CD4-positive, CD25-positive, alpha-beta regulatory T cell (primary cell): ENCODE measurements around the gene TRNP1. TPM values are rescaled to one million over a fixed set of nuclear protein-coding genes. Genes with fewer than 3 reads are reported as not detected.

Experiments used
- ATAC-seq, 2 donors: fragments of 150-1000 bp; cut with Tn5 transposase; one replicate each; pipeline ENCODE4 v1.10.0; 2021; ENCODE audit warnings: low read depth in 2 of 2, moderate number of reproducible peaks in 2 of 2, moderate library complexity in 1 of 2
- DNase-seq, 3 donors: peaks; one replicate each; pipeline versions ENCODE4 v3.0.0 to v3.0.0-alpha.2; 2012 to 2022; ENCODE audit warnings: mixed read lengths in 1 of 3
- H3K27ac ChIP-seq: one replicate; pipeline ENCODE4 v1.7.0; 2013; ENCODE audit warnings: mild to moderate bottlenecking, low read length; ENCODE audit not compliant: insufficient read depth, poor library complexity, severe bottlenecking
- H3K27me3 ChIP-seq: one replicate; pipeline ENCODE4 v1.7.0; 2013; ENCODE audit warnings: low read length; ENCODE audit not compliant: control insufficient read depth, insufficient read depth
- H3K36me3 ChIP-seq: one replicate; pipeline ENCODE4 v1.7.0; 2013; ENCODE audit warnings: mild to moderate bottlenecking, low read length, moderate library complexity; ENCODE audit not compliant: control insufficient read depth, insufficient read depth
- H3K4me1 ChIP-seq: 2 replicates; pipeline ENCODE4 v1.7.0; 2013; ENCODE audit warnings: mild to moderate bottlenecking, low read length; ENCODE audit not compliant: insufficient read depth, control insufficient read depth, poor library complexity, severe bottlenecking
- H3K4me3 ChIP-seq: one replicate; pipeline ENCODE4 v1.7.0; 2013; ENCODE audit warnings: low read depth, mild to moderate bottlenecking, low read length, moderate library complexity
- H3K9me3 ChIP-seq, 2 experiments: 1 replicate in 1 of 2; 2 replicates in 1 of 2; pipeline ENCODE4 v1.7.0; 2013; ENCODE audit warnings: low read length in 2 of 2, mild to moderate bottlenecking in 1 of 2, moderate library complexity in 1 of 2; ENCODE audit not compliant: control insufficient read depth in 2 of 2
- H3K27ac Mint-ChIP-seq, 3 donors: one replicate each; pipeline ENCODE4 v1.8.0; 2020 to 2022; ENCODE audit warnings: mild to moderate bottlenecking in 3 of 3, mixed read lengths in 3 of 3, moderate library complexity in 2 of 3
- H3K27me3 Mint-ChIP-seq: one replicate; pipeline ENCODE4 v1.8.0; 2022; ENCODE audit warnings: mild to moderate bottlenecking, mixed read lengths
- H3K36me3 Mint-ChIP-seq: one replicate; pipeline ENCODE4 v1.8.0; 2020; ENCODE audit warnings: mixed read lengths
- H3K4me1 Mint-ChIP-seq, 4 donors: one replicate each; pipeline ENCODE4 v1.8.0; 2020 to 2022; ENCODE audit warnings: mixed read lengths in 4 of 4, mild to moderate bottlenecking in 1 of 4
- H3K4me3 Mint-ChIP-seq, 4 donors: one replicate each; pipeline ENCODE4 v1.8.0; 2020 to 2022; ENCODE audit warnings: mild to moderate bottlenecking in 4 of 4, mixed read lengths in 4 of 4, moderate library complexity in 3 of 4
- H3K9me3 Mint-ChIP-seq, 7 donors: one replicate each; pipeline ENCODE4 v1.8.0; 2020 to 2022; ENCODE audit warnings: mixed read lengths in 7 of 7, mild to moderate bottlenecking in 3 of 7, moderate library complexity in 2 of 7
- polyA plus RNA-seq, 4 donors: library from polyadenylated mRNA; unstranded; fragments of 300-500 nt; fragmentation: Illumina TruSeq; gene quantifications; one replicate each; pipeline ENCODE4 v1.2.3, GENCODE V29; 2021
- total RNA-seq: library from RNA; stranded (reverse); gene quantifications from one replicate; pipeline ENCODE4 v1.2.3, GENCODE V29; 2022

TRNP1 gene
- total and polyA plus RNA-seq, 5 donors from 2014 or later, result not detected

DNA sequence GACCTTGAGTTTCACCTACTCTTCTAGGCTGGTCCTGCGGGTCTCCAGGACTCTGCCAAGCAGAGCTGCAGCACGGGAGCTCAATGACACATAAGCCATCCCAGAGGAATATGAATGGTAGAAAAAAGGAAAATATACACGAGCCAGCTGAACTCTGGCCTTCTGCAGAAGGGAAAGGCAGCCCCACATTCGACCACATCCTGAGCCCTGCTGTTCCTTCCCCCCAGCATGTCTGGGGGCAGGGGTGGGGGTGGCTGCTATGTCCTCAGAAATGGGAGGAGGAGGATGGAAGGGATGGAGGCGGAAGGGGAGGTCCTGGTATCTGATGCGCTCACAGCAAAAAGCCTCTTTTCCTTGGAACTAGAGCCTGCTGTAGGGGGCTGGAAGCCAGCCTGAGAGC lies 21.1 kb upstream of the TRNP1 start:
- Histone ChIP-seq H3K36me3 (no peaks in the 10 kb centered on the region), H3K4me3 (no peak overlapping the region), H3K27ac (no peak overlapping the region), H3K27me3 (no peaks in the 10 kb centered on the region), H3K4me1 (no peaks in the 10 kb centered on the region), H3K9me3 (no peaks in the 10 kb centered on the region)
- H3K27ac Mint-ChIP-seq, result no peak overlapping the region
- H3K4me3 Mint-ChIP-seq, result no peak overlapping the region
- peaks cover 21% of the 10 kb centered on the region for H3K27me3 Mint-ChIP-seq
- ATAC-seq (no peak), DNase-seq (no peak)
- H3K9me3 Mint-ChIP-seq, result peaks cover 0 to 3% (median 0%) of the 10 kb centered on the region in 7 donors
- no peaks in the 10 kb centered on the region for H3K36me3 Mint-ChIP-seq
- H3K4me1 Mint-ChIP-seq, result no peaks in the 10 kb centered on the region

DNA sequence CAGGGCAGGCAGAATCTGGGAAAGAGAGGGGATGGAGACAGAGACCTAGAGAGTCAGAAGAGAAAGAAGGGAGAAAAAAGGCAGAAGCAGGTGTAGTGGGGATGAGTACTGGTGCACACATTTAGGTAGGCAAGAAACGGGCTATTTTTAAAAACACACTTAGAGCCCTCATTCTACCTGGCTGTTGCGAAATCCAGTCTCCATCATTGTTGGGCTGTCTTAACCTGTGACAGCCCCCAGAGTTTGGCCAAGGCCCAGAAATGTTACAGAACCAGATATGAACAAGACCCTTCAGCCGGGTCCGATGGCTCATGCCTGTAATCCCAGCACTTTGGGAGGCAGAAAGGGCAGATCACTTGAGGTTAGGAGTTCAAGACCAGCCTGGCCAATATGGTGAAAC lies 20.7 kb upstream of the TRNP1 start:
- no peaks in the 10 kb centered on the region for H3K4me1 ChIP-seq
- DNase-seq (no peak), ATAC-seq (no peak)
- no peaks in the 10 kb centered on the region for H3K4me1 Mint-ChIP-seq
- H3K27ac ChIP-seq, result no peak overlapping the region
- no peak overlapping the region for H3K4me3 Mint-ChIP-seq
- no peaks in the 10 kb centered on the region for H3K9me3 ChIP-seq
- no peaks in the 10 kb centered on the region for H3K36me3 Mint-ChIP-seq
- peaks cover 19% of the 10 kb centered on the region for H3K27me3 Mint-ChIP-seq
- no peak overlapping the region for H3K4me3 ChIP-seq
- H3K9me3 Mint-ChIP-seq, result peaks cover 0 to 3% (median 0%) of the 10 kb centered on the region in 7 donors
- H3K27ac Mint-ChIP-seq, result no peak overlapping the region
- no peaks in the 10 kb centered on the region for H3K36me3 ChIP-seq
- H3K27me3 ChIP-seq, result no peaks in the 10 kb centered on the region

DNA sequence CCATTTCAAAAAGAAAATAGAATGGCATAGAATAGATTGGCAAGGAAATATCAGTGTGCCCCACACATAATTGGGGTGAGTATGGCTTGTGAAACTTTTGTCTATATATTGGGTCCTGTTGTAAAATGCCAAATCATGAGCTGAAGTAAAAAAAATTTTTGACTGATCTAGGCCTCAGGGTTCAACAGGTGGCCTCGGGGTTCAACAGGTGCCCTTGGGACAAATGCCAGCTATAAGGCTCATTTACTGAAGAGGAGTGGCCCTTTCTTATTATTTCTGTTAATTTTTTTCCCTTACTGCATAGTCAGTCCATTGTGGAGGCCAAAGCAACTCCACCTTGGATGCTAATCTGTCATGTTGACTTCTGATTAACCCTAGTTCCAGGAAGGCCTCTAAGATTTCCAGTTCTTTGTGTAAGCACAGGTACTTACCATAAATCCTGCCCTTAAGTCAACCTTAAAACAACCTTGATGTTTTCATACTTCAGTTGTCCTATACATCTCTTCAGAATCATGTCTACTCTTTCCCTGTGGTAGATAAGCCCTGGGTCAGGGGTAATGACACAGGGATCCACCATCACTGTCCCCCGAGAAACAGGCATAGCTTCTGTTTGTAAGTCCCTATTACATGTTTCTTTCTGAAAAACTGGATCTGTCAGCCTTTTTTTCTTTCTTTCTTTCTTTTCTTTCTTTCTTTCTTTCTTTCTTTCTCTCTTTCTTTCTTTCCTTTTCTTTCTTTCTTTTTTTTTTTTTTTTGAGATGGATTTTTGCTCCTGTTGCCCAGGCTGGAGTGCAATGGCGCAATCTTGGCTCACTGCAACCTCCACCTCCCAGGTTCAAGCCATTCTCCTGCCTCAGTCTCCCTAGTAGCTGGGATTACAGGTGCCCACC lies 16.6 kb upstream of the TRNP1 start:
- peaks cover 0 to 1% (median 0%) of the 10 kb centered on the region in 7 donors for H3K9me3 Mint-ChIP-seq

DNA sequence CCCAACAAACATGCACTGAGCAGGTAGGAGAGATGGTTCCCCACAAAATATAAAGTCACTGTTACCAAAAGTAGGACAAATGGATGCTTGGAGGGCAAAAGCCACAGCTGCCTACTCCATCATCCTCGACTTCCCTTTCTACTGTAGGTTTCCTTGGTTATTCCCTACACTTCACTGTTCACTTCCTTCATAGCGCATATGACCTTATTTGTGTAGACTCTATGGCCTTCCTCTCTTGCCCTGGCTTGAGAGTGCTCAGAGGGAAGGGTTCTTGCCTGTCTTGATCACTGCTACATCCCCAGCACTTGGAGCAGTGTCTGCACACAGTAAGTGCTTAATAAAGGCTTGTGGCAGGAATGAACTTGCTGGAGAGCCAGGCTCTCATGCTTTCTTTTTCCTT lies 14.6 kb upstream of the TRNP1 start:
- Histone ChIP-seq H3K36me3 (no peaks in the 10 kb centered on the region), H3K4me1 (no peaks in the 10 kb centered on the region), H3K9me3 (no peaks in the 10 kb centered on the region), H3K27me3 (peaks cover 5% of the 10 kb centered on the region), H3K27ac (no peak overlapping the region), H3K4me3 (no peak overlapping the region)
- Mint-ChIP-seq H3K4me3 (no peak overlapping the region), H3K9me3 (peaks cover 0 to 1% (median 0%) of the 10 kb centered on the region in 7 donors), H3K4me1 (no peaks in the 10 kb centered on the region), H3K27me3 (peaks cover 13% of the 10 kb centered on the region), H3K36me3 (no peaks in the 10 kb centered on the region), H3K27ac (peak overlapping the region in 1 of 3 donors; percentile 20)
- ATAC-seq, result no peak
- no peak for DNase-seq

More for the DNA sequence above, 16.6 kb upstream of the TRNP1 start:
- Mint-ChIP-seq H3K27me3 (peaks cover 24% of the 10 kb centered on the region), H3K36me3 (no peaks in the 10 kb centered on the region), H3K4me1 (no peaks in the 10 kb centered on the region), H3K27ac (no peak overlapping the region), H3K4me3 (no peak overlapping the region)
- Histone ChIP-seq H3K27ac (no peak overlapping the region), H3K4me3 (no peak overlapping the region), H3K36me3 (no peaks in the 10 kb centered on the region), H3K9me3 (no peaks in the 10 kb centered on the region), H3K4me1 (no peaks in the 10 kb centered on the region), H3K27me3 (no peaks in the 10 kb centered on the region)
- DNase-seq, result no peak
- no peak for ATAC-seq

DNA sequence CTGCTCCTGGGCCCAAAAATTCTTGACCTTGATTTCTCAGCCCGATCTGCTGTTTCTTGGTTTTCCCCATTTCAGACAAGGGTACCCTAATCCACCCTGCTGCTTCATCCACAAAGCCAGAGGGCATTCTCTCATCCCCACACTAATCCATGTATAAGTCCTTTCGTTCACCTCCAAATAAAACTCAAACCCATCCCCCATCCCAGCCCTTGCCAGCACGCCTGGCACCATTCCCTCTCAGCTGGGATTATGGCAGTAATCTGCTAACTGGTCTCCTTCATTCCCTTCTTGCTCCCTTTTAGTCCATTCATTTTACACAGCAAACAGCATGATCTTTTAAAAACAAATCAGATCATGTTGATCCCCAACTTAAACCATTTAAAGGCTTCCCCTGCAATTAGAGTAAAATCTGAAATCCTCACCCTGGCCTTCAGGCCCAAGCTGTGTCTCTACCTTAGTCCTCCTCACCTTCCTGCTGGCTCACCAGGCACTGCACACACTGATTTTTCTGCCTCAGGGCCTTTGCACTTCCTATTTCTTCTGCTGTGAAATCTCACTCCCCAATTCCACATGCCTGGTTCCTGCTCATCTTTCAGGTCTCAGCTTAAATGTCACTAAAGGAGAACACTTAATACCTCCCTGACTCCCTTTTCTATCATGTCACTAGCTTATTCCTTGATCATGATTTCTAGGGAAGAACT lies 12.2 kb upstream of the TRNP1 start:
- no peaks in the 10 kb centered on the region for H3K4me1 ChIP-seq
- Mint-ChIP-seq H3K4me1 (no peaks in the 10 kb centered on the region), H3K36me3 (no peaks in the 10 kb centered on the region), H3K27ac (no peak overlapping the region), H3K27me3 (peaks cover 20% of the 10 kb centered on the region), H3K9me3 (peaks cover 0 to 2% (median 0%) of the 10 kb centered on the region in 7 donors), H3K4me3 (no peak overlapping the region)
- no peak for ATAC-seq
- no peaks in the 10 kb centered on the region for H3K36me3 ChIP-seq
- H3K4me3 ChIP-seq, result no peak overlapping the region
- H3K27ac ChIP-seq, result no peak overlapping the region
- no peak for DNase-seq
- no peaks in the 10 kb centered on the region for H3K9me3 ChIP-seq
- peaks cover 7% of the 10 kb centered on the region for H3K27me3 ChIP-seq

DNA sequence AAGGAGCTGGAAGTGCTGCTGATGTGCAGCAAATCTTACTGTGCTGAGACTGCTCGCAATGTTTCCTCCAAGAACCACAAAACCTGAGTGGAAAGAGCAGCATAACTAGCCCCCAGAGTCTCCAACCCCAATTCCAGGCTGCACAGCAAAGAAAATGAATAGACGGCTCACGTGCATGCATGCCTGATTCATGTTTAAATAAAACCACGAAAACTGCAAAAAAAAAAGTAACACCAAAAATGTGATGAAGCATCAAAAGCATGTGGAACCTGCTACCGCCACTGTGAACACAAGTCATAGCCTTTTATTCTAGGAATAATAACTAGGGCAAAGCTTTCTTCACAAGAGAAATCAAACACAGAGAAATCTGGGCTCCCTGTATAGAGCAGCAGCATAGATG lies 9.6 kb upstream of the TRNP1 start:
- no peaks in the 10 kb centered on the region for H3K4me1 Mint-ChIP-seq
- H3K27ac ChIP-seq, result no peak overlapping the region
- no peaks in the 10 kb centered on the region for H3K36me3 ChIP-seq
- no peak overlapping the region for H3K4me3 Mint-ChIP-seq
- H3K27me3 ChIP-seq, result peaks cover 9% of the 10 kb centered on the region
- H3K4me3 ChIP-seq, result no peak overlapping the region
- H3K27me3 Mint-ChIP-seq, result peaks cover 26% of the 10 kb centered on the region
- no peaks in the 10 kb centered on the region for H3K9me3 ChIP-seq
- no peaks in the 10 kb centered on the region for H3K36me3 Mint-ChIP-seq
- DNase-seq (no peak), ATAC-seq (no peak)
- no peaks in the 10 kb centered on the region for H3K4me1 ChIP-seq
- peaks cover 0 to 1% (median 0%) of the 10 kb centered on the region in 7 donors for H3K9me3 Mint-ChIP-seq
- no peak overlapping the region for H3K27ac Mint-ChIP-seq

DNA sequence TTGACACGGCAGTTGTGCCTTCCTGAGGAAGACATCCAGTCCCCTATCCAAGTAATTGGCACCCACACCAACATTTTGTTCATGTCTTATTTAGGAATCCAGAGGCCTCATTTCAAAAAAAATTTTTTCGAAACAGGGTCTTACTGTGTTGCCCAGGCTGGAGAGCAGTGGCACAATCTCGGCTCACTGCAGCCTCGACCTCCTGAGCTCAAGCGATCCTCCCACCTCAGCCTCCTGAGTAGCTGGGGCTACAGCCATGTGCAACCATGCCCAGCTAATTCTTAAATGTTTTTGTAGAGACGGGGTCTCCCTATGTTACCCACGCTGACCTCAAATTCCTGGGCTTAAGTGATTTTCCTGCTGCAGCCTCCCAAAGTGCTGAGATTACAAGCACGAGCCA lies 9.2 kb upstream of the TRNP1 start:
- DNase-seq, result no peak
- Histone ChIP-seq H3K27me3 (peaks cover 9% of the 10 kb centered on the region), H3K4me1 (no peaks in the 10 kb centered on the region), H3K36me3 (no peaks in the 10 kb centered on the region), H3K4me3 (no peak overlapping the region), H3K27ac (no peak overlapping the region), H3K9me3 (no peaks in the 10 kb centered on the region)
- Mint-ChIP-seq H3K9me3 (peaks cover 0 to 1% (median 0%) of the 10 kb centered on the region in 7 donors), H3K4me1 (no peaks in the 10 kb centered on the region), H3K36me3 (no peaks in the 10 kb centered on the region), H3K27ac (no peak overlapping the region), H3K27me3 (peaks cover 26% of the 10 kb centered on the region), H3K4me3 (no peak overlapping the region)
- ATAC-seq, result no peak
